ENCODE data around the gene GRM2. TPM values are rescaled to one million over a fixed set of nuclear protein-coding genes. Genes with fewer than 3 reads are reported as not detected.
A peak's percentile ranks its signal among the peaks of the same experiment; 100 is the strongest.

GRM2 gene
- total and polyA plus RNA-seq, 4 donors: 1.3 to 10.2 (median 3.5) TPM

- peak overlapping the region; percentile 87 for H3K4me3 ChIP-seq (ENCODE audit: low read depth, low read length)
- H3K27me3 ChIP-seq (ENCODE audit: control insufficient read depth, insufficient read depth, low read length): no peaks in the 10 kb centered on the region
- WGBS (ENCODE audit: insufficient coverage): 5% methylated on average over 30 of the region's 40 CpGs
- no peaks in the 10 kb centered on the region for H3K9me3 ChIP-seq (ENCODE audit: control insufficient read depth, insufficient read depth, low read length)
- DNase-seq (ENCODE audit: low read depth in 4 of 6, low spot score in 6 of 6): peak in 2 of 6 donors; percentile 71 to 76
- H3K36me3 ChIP-seq (ENCODE audit: control insufficient read depth, insufficient read depth, low read length): peaks cover 34% of the 10 kb centered on the region
- H3K27ac ChIP-seq (ENCODE audit: low read depth, low read length): peak overlapping the region; percentile 82
- peaks cover 43% of the 10 kb centered on the region for H3K4me1 ChIP-seq (ENCODE audit: control insufficient read depth, insufficient read depth, low read length)
Measured at GRCh38 chr3:51671734-51672475, 35.0 kb upstream of the GRM2 start.

DNA sequence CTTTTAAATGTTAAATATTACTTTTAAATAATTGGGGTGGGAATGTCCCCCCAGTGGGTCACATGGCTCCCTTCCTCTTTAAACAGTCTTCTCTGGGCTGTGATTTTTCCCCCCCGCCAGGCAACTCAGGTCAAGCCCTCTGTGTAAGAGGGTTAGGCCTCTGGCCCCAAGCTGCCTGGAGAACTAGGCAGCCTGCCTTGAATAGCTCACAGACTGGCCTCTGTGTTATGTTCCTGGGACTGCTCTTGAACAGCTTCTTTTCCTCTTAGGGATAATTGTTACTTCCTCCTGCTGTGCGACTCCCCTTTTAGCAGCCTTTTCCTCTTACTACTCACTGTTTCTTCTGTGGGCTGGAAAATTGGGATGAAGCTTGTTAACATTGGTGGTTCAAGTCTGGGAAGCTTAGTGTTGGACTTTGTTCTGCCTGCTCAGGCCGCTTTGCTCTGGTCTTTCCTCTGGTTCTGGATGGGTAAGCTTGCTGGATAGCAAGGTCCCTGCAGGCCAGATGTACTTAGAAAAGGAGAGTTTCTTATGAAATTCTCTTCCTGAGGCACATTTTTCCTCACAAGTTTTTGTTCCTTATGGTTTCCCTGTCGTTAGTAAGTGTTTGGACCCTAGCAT, 33.6 kb upstream of the GRM2 start:
- peaks cover 35% of the 10 kb centered on the region for H3K36me3 ChIP-seq (ENCODE audit: control insufficient read depth, insufficient read depth, low read length)
- no peak overlapping the region for H3K4me3 ChIP-seq (ENCODE audit: low read depth, low read length)
- H3K27ac ChIP-seq (ENCODE audit: low read depth, low read length): no peak overlapping the region
- H3K9me3 ChIP-seq (ENCODE audit: control insufficient read depth, insufficient read depth, low read length): no peaks in the 10 kb centered on the region
- no peak for DNase-seq (ENCODE audit: low read depth in 4 of 6, low spot score in 6 of 6)
- WGBS (ENCODE audit: insufficient coverage): 52% methylated on average over 3 of the region's 4 CpGs
- no peaks in the 10 kb centered on the region for H3K27me3 ChIP-seq (ENCODE audit: control insufficient read depth, insufficient read depth, low read length)
- H3K4me1 ChIP-seq (ENCODE audit: control insufficient read depth, insufficient read depth, low read length): peaks cover 43% of the 10 kb centered on the region

GRCh38 chr3:51673802-51674654, 32.8 kb upstream of the GRM2 start:
- 86% methylated on average over 11 of the region's 14 CpGs for WGBS (ENCODE audit: insufficient coverage)
- DNase-seq (ENCODE audit: low read depth in 4 of 6, low spot score in 6 of 6): no peak
- no peaks in the 10 kb centered on the region for H3K9me3 ChIP-seq (ENCODE audit: control insufficient read depth, insufficient read depth, low read length)
- peaks cover 43% of the 10 kb centered on the region for H3K4me1 ChIP-seq (ENCODE audit: control insufficient read depth, insufficient read depth, low read length)
- H3K4me3 ChIP-seq (ENCODE audit: low read depth, low read length): no peak overlapping the region
- H3K27ac ChIP-seq (ENCODE audit: low read depth, low read length): no peak overlapping the region
- H3K36me3 ChIP-seq (ENCODE audit: control insufficient read depth, insufficient read depth, low read length): peaks cover 41% of the 10 kb centered on the region
- H3K27me3 ChIP-seq (ENCODE audit: control insufficient read depth, insufficient read depth, low read length): no peaks in the 10 kb centered on the region

GRCh38 chr3:51675201-51675611, 31.7 kb upstream of the GRM2 start:
- Histone ChIP-seq H3K27ac (ENCODE audit: low read depth, low read length) (no peak overlapping the region), H3K36me3 (ENCODE audit: control insufficient read depth, insufficient read depth, low read length) (peaks cover 50% of the 10 kb centered on the region), H3K4me1 (ENCODE audit: control insufficient read depth, insufficient read depth, low read length) (peaks cover 31% of the 10 kb centered on the region), H3K9me3 (ENCODE audit: control insufficient read depth, insufficient read depth, low read length) (no peaks in the 10 kb centered on the region), H3K4me3 (ENCODE audit: low read depth, low read length) (no peak overlapping the region), H3K27me3 (ENCODE audit: control insufficient read depth, insufficient read depth, low read length) (no peaks in the 10 kb centered on the region)
- WGBS (ENCODE audit: insufficient coverage): 100% methylated on average over 1 of the region's 2 CpGs
- no peak for DNase-seq (ENCODE audit: low read depth in 4 of 6, low spot score in 6 of 6)

GRCh38 chr3:51676102-51676640, 30.7 kb upstream of the GRM2 start:
- no peak overlapping the region for H3K27ac ChIP-seq (ENCODE audit: low read depth, low read length)
- WGBS (ENCODE audit: insufficient coverage): 83% methylated on average over 1 of the region's 3 CpGs
- peaks cover 30% of the 10 kb centered on the region for H3K4me1 ChIP-seq (ENCODE audit: control insufficient read depth, insufficient read depth, low read length)
- H3K36me3 ChIP-seq (ENCODE audit: control insufficient read depth, insufficient read depth, low read length): peaks cover 58% of the 10 kb centered on the region
- H3K4me3 ChIP-seq (ENCODE audit: low read depth, low read length): no peak overlapping the region
- H3K27me3 ChIP-seq (ENCODE audit: control insufficient read depth, insufficient read depth, low read length): no peaks in the 10 kb centered on the region
- DNase-seq (ENCODE audit: low read depth in 4 of 6, low spot score in 6 of 6): no peak
- no peaks in the 10 kb centered on the region for H3K9me3 ChIP-seq (ENCODE audit: control insufficient read depth, insufficient read depth, low read length)

- 100% methylated on average over 3 of the region's 3 CpGs for WGBS (ENCODE audit: insufficient coverage)
- Histone ChIP-seq H3K4me1 (ENCODE audit: control insufficient read depth, insufficient read depth, low read length) (peaks cover 25% of the 10 kb centered on the region), H3K27ac (ENCODE audit: low read depth, low read length) (no peak overlapping the region), H3K27me3 (ENCODE audit: control insufficient read depth, insufficient read depth, low read length) (no peaks in the 10 kb centered on the region), H3K9me3 (ENCODE audit: control insufficient read depth, insufficient read depth, low read length) (no peaks in the 10 kb centered on the region), H3K4me3 (ENCODE audit: low read depth, low read length) (no peak overlapping the region), H3K36me3 (ENCODE audit: control insufficient read depth, insufficient read depth, low read length) (peaks cover 64% of the 10 kb centered on the region)
- no peak for DNase-seq (ENCODE audit: low read depth in 4 of 6, low spot score in 6 of 6)
Measured at GRCh38 chr3:51677358-51677757, 29.5 kb upstream of the GRM2 start.

DNA sequence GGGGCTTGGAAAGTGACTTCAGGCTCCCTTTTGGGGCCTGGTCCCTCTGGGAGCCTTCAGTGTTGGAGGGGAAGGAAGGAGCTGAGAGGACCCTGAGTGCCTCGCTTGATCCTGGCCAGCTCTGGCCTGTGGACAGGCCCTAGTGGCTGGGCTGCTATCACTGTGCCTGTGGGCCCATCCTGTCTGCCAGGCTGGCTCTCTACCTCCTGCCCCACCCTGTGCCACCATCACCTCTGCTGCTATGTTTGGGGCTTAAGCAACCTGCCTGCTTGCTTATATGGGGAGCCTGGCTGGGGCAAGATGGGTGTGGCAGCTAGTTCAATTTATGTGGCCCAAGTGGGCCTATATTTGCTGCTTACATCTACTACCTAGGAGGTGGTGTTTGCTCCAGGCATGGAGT, 28.7 kb upstream of the GRM2 start:
- peaks cover 23% of the 10 kb centered on the region for H3K4me1 ChIP-seq (ENCODE audit: control insufficient read depth, insufficient read depth, low read length)
- no peak overlapping the region for H3K27ac ChIP-seq (ENCODE audit: low read depth, low read length)
- no peaks in the 10 kb centered on the region for H3K9me3 ChIP-seq (ENCODE audit: control insufficient read depth, insufficient read depth, low read length)
- 100% methylated on average over 1 of the region's 1 CpG for WGBS (ENCODE audit: insufficient coverage)
- no peaks in the 10 kb centered on the region for H3K27me3 ChIP-seq (ENCODE audit: control insufficient read depth, insufficient read depth, low read length)
- peaks cover 69% of the 10 kb centered on the region for H3K36me3 ChIP-seq (ENCODE audit: control insufficient read depth, insufficient read depth, low read length)
- no peak overlapping the region for H3K4me3 ChIP-seq (ENCODE audit: low read depth, low read length)
- DNase-seq (ENCODE audit: low read depth in 4 of 6, low spot score in 6 of 6): no peak

DNA sequence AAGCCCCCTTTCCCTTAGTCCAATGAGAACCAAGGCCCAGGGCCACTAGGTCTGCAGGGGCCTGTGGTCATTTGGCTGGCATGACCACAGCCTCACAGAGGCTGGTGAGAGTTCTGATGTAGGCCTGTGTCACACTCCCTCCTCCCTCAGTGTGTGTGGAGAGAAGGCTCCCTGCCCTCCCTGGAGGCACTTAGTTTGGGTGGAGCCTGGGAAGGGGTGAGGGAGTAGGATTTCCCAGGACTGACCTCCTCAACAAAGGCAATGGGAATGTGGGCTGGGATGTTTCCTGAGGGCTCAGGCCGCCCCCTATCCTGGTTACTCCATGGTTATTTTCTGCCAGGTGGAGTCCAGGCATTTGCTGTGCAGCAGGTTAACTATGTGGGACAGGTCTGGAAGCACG, 28.2 kb upstream of the GRM2 start:
- no peak for DNase-seq (ENCODE audit: low read depth in 4 of 6, low spot score in 6 of 6)
- Histone ChIP-seq H3K9me3 (ENCODE audit: control insufficient read depth, insufficient read depth, low read length) (no peaks in the 10 kb centered on the region), H3K27ac (ENCODE audit: low read depth, low read length) (no peak overlapping the region), H3K4me3 (ENCODE audit: low read depth, low read length) (no peak overlapping the region), H3K27me3 (ENCODE audit: control insufficient read depth, insufficient read depth, low read length) (no peaks in the 10 kb centered on the region), H3K36me3 (ENCODE audit: control insufficient read depth, insufficient read depth, low read length) (peaks cover 73% of the 10 kb centered on the region), H3K4me1 (ENCODE audit: control insufficient read depth, insufficient read depth, low read length) (peaks cover 18% of the 10 kb centered on the region)
- WGBS (ENCODE audit: insufficient coverage): 79% methylated on average over 2 of the region's 2 CpGs

GRCh38 chr3:51679318-51679717, 27.6 kb upstream of the GRM2 start:
- no peak for DNase-seq (ENCODE audit: low read depth in 4 of 6, low spot score in 6 of 6)
- Histone ChIP-seq H3K4me1 (ENCODE audit: control insufficient read depth, insufficient read depth, low read length) (peaks cover 11% of the 10 kb centered on the region), H3K4me3 (ENCODE audit: low read depth, low read length) (no peak overlapping the region), H3K27ac (ENCODE audit: low read depth, low read length) (no peak overlapping the region), H3K36me3 (ENCODE audit: control insufficient read depth, insufficient read depth, low read length) (peaks cover 75% of the 10 kb centered on the region), H3K27me3 (ENCODE audit: control insufficient read depth, insufficient read depth, low read length) (no peaks in the 10 kb centered on the region), H3K9me3 (ENCODE audit: control insufficient read depth, insufficient read depth, low read length) (no peaks in the 10 kb centered on the region)
- WGBS (ENCODE audit: insufficient coverage): 88% methylated on average over 4 of the region's 4 CpGs
